WTC11 (cell line): Measurements from ENCODE around the gene MOGAT2. TPM values are rescaled to one million over a fixed set of nuclear protein-coding genes. Genes with fewer than 3 reads are reported as not detected.
"Not testable (repeated sequence)": the region's sequence is repeated elsewhere in the genome, so short reads cannot be mapped to it uniquely, and the experiment has no call there.

Experiments
- ATAC-seq: fragments of 200-7000 bp; cut with Tn5 transposase; 2 replicates; pipeline ENCODE4 v1.10.0; 2021; ENCODE audit warnings: mild to moderate bottlenecking, moderate library complexity
- CTCF ChIA-PET: fragments of 300-600 bp; sonication (Branson Sonifier 250); formaldehyde crosslinking; loops from one replicate; lab custom pipeline; 2021; ENCODE audit warnings: antibody characterized with exemption; lab: Charles Lee
- POLR2A ChIA-PET: fragments of 350-600 bp; sonication (Branson Sonifier 250); formaldehyde crosslinking; loops from one replicate; lab custom pipeline; 2021; ENCODE audit warnings: antibody characterized with exemption; lab: Charles Lee
- DNase-seq: peaks from one replicate; pipeline ENCODE4 v3.0.0; 2021; ENCODE audit warnings: low spot score
- H3K27ac Mint-ChIP-seq: 2 replicates; pipeline ENCODE4 v1.8.0; 2021; ENCODE audit warnings: mixed read lengths
- H3K27me3 Mint-ChIP-seq: 2 replicates; pipeline ENCODE4 v1.8.0; 2021; ENCODE audit warnings: low read depth, mild to moderate bottlenecking, moderate library complexity, mixed read lengths
- H3K36me3 Mint-ChIP-seq: 2 replicates; pipeline ENCODE4 v1.8.0; 2021; ENCODE audit warnings: mixed read lengths
- H3K4me1 Mint-ChIP-seq: 2 replicates; pipeline ENCODE4 v1.8.0; 2022; ENCODE audit warnings: mixed read lengths
- H3K4me3 Mint-ChIP-seq: 2 replicates; pipeline ENCODE4 v1.8.0; 2021; ENCODE audit warnings: mild to moderate bottlenecking, moderate library complexity, mixed read lengths
- H3K9me3 Mint-ChIP-seq: 2 replicates; pipeline ENCODE4 v1.8.0; 2021; ENCODE audit warnings: mixed read lengths
- ATF1 ChIP-seq: sonication (generic); formaldehyde crosslinking; IDR thresholded peaks from 2 replicates; pipeline ENCODE4 v1.8.1; 2023; ENCODE audit warnings: mild to moderate bottlenecking, moderate library complexity, missing genetic modification reagents
- CTCF ChIP-seq: fragments of 200-600 bp; IDR thresholded peaks from 2 replicates; pipeline ENCODE4 v1.8.0; 2022; ENCODE audit warnings: antibody characterized with exemption
- FOXK1 ChIP-seq: sonication (generic); formaldehyde crosslinking; IDR thresholded peaks from 2 replicates; pipeline ENCODE4 v1.8.0; 2022; ENCODE audit warnings: mild to moderate bottlenecking, moderate library complexity, missing genetic modification reagents
- FOXP1 ChIP-seq: sonication (generic); formaldehyde crosslinking; IDR thresholded peaks from 2 replicates; pipeline ENCODE4 v1.8.0; 2022; ENCODE audit warnings: missing genetic modification reagents, mild to moderate bottlenecking, moderate library complexity, borderline replicate concordance
- GABPB1 ChIP-seq: sonication (generic); formaldehyde crosslinking; IDR thresholded peaks from 2 replicates; pipeline ENCODE4 v1.8.1; 2023; ENCODE audit warnings: mild to moderate bottlenecking, missing genetic modification reagents
- JAZF1 ChIP-seq: fragments of 250-450 bp; sonication (Bioruptor Pico); IDR thresholded peaks from 2 replicates; pipeline ENCODE4 v1.9.0; 2021; ENCODE audit warnings: moderate library complexity, mild to moderate bottlenecking, inconsistent platforms
- MXD4 ChIP-seq: fragments of 250-450 bp; sonication (Bioruptor Pico); IDR thresholded peaks from 2 replicates; pipeline ENCODE4 v1.8.0; 2021; ENCODE audit warnings: mild to moderate bottlenecking, moderate library complexity, borderline replicate concordance
- OVOL2 ChIP-seq: fragments of 250-450 bp; sonication (Bioruptor Pico); IDR thresholded peaks from 2 replicates; pipeline ENCODE4 v1.9.0; 2021; ENCODE audit warnings: mild to moderate bottlenecking, borderline replicate concordance
- PREB ChIP-seq: sonication (generic); formaldehyde crosslinking; IDR thresholded peaks from 2 replicates; pipeline ENCODE4 v1.8.1; 2022; ENCODE audit warnings: mild to moderate bottlenecking, missing genetic modification reagents, moderate library complexity, borderline replicate concordance
- RELA ChIP-seq: sonication (generic); formaldehyde crosslinking; IDR thresholded peaks from 2 replicates; pipeline ENCODE4 v1.8.1; 2022; ENCODE audit warnings: missing genetic modification reagents, mild to moderate bottlenecking, borderline replicate concordance
- SMAD4 ChIP-seq: sonication (generic); formaldehyde crosslinking; IDR thresholded peaks from 2 replicates; pipeline ENCODE4 v1.8.0; 2022; ENCODE audit warnings: mild to moderate bottlenecking, missing genetic modification reagents
- USF1 ChIP-seq: sonication (generic); formaldehyde crosslinking; IDR thresholded peaks from 2 replicates; pipeline ENCODE4 v1.8.0; 2022; ENCODE audit warnings: mild to moderate bottlenecking, missing genetic modification reagents
- USF2 ChIP-seq: sonication (generic); formaldehyde crosslinking; IDR thresholded peaks from 2 replicates; pipeline ENCODE4 v1.8.1; 2023; ENCODE audit warnings: mild to moderate bottlenecking, missing genetic modification reagents, moderate library complexity
- ZBTB21 ChIP-seq: sonication (generic); formaldehyde crosslinking; IDR thresholded peaks from 2 replicates; pipeline ENCODE4 v1.8.1; 2023; ENCODE audit warnings: mild to moderate bottlenecking, missing genetic modification reagents, borderline replicate concordance
- ZNF263 ChIP-seq: sonication (generic); formaldehyde crosslinking; IDR thresholded peaks from 2 replicates; pipeline ENCODE4 v1.8.1; 2022; ENCODE audit warnings: low read depth, mild to moderate bottlenecking, moderate library complexity, missing genetic modification reagents
- ZNF317 ChIP-seq: sonication (generic); formaldehyde crosslinking; IDR thresholded peaks from 2 replicates; pipeline ENCODE4 v1.8.1; 2023; ENCODE audit warnings: low read depth, mild to moderate bottlenecking, moderate library complexity, missing genetic modification reagents, borderline replicate concordance
- ZNF396 ChIP-seq: fragments of 250-450 bp; sonication (Bioruptor Pico); IDR thresholded peaks from 2 replicates; pipeline ENCODE4 v1.8.0; 2021; ENCODE audit warnings: mild to moderate bottlenecking, moderate library complexity, borderline replicate concordance
- total RNA-seq: library from RNA; stranded (reverse); gene quantifications from 3 replicates; pipeline ENCODE4 v1.2.3, GENCODE V29; 2021
- TF ChIP-seq, protein P1 (sequence below): fragments of 250-450 bp; sonication (Bioruptor Pico); IDR thresholded peaks from 2 replicates; pipeline ENCODE4 v1.9.0; 2021; ENCODE audit warnings: moderate library complexity, mild to moderate bottlenecking, inconsistent platforms, borderline replicate concordance
- TF ChIP-seq, protein P2 (sequence below): fragments of 250-450 bp; sonication (Bioruptor Pico); IDR thresholded peaks from 2 replicates; pipeline ENCODE4 v1.9.0; 2021; ENCODE audit warnings: mild to moderate bottlenecking

MOGAT2 gene
- total RNA-seq, 1 experiment from 2014 or later: not detected

DNA sequence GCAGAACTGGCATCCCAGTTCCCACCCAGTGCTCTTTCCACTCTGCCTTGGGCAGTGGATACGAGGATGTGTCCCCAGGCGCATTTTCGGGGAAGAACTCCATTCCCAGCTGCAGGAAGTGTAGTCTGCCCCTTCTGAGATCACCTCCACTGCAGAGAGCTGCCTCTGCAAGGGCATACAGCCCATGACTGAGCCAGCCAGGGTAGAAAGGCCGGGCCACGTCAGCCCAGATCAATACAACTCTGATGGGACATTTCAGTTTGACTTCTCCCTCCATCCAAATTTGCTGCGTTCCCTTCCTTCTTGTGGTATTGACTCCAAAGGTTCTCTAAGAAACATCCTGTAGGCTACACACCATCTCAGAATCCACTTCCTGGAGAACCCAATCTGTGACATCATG is 19.7 kb downstream of the MOGAT2 start (continued):
- TF ChIP-seq, protein P1, sequence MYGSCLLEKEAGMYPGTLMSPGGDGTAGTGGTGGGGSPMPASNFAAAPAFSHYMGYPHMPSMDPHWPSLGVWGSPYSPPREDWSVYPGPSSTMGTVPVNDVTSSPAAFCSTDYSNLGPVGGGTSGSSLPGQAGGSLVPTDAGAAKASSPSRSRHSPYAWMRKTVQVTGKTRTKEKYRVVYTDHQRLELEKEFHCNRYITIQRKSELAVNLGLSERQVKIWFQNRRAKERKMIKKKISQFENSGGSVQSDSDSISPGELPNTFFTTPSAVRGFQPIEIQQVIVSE (CRISPR knock-in tag): no peak
- TF ChIP-seq FOXP1 (no peak), PREB (CRISPR knock-in tag) (no peak), RELA (CRISPR knock-in tag) (no peak), ZNF317 (CRISPR knock-in tag) (no peak), USF1 (no peak), JAZF1 (CRISPR knock-in tag) (no peak)
- TF ChIP-seq, protein P2, sequence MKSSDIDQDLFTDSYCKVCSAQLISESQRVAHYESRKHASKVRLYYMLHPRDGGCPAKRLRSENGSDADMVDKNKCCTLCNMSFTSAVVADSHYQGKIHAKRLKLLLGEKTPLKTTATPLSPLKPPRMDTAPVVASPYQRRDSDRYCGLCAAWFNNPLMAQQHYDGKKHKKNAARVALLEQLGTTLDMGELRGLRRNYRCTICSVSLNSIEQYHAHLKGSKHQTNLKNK (CRISPR knock-in tag): no peak

GRCh38 chr11:75740681-75741080 is 23.0 kb downstream of the MOGAT2 start:
- DNase-seq (no peak), ATAC-seq (0 out of 2 replicates have a peak, but pooled peaks have one; percentile 18)
- peaks cover 3% of the 10 kb centered on the region for H3K4me1 Mint-ChIP-seq
- peaks cover 9% of the 10 kb centered on the region for H3K27me3 Mint-ChIP-seq
- no peak overlapping the region for H3K4me3 Mint-ChIP-seq
- no peaks in the 10 kb centered on the region for H3K36me3 Mint-ChIP-seq
- ChIA-PET POLR2A (no interaction called here), CTCF (interaction anchor here (0.8 to 1.5 kb wide), 2 partner anchors 34 to 290 kb away, joined by 3 read pairs; no protein-coding TSS in a partner anchor)
- no peak overlapping the region for H3K27ac Mint-ChIP-seq
- TF ChIP-seq MXD4 (CRISPR knock-in tag): no peak
- no peak for TF ChIP-seq ATF1 (CRISPR knock-in tag)
- TF ChIP-seq ZNF396 (CRISPR knock-in tag): no peak
- peaks cover 6% of the 10 kb centered on the region for H3K9me3 Mint-ChIP-seq

GRCh38 chr11:75743159-75743558 is 25.5 kb downstream of the MOGAT2 start:
- H3K4me1 Mint-ChIP-seq, H3K27ac Mint-ChIP-seq, H3K36me3 Mint-ChIP-seq, POLR2A ChIA-PET, ATAC-seq, DNase-seq, H3K4me3 Mint-ChIP-seq: not testable (repeated sequence)
- Mint-ChIP-seq H3K9me3 (peaks cover 16% of the 10 kb centered on the region), H3K27me3 (peaks cover 26% of the 10 kb centered on the region)
- CTCF ChIA-PET: interaction anchor here (1.7 kb wide), 1 partner anchor 37 kb away, joined by 5 read pairs; no protein-coding TSS in a partner anchor

DNA sequence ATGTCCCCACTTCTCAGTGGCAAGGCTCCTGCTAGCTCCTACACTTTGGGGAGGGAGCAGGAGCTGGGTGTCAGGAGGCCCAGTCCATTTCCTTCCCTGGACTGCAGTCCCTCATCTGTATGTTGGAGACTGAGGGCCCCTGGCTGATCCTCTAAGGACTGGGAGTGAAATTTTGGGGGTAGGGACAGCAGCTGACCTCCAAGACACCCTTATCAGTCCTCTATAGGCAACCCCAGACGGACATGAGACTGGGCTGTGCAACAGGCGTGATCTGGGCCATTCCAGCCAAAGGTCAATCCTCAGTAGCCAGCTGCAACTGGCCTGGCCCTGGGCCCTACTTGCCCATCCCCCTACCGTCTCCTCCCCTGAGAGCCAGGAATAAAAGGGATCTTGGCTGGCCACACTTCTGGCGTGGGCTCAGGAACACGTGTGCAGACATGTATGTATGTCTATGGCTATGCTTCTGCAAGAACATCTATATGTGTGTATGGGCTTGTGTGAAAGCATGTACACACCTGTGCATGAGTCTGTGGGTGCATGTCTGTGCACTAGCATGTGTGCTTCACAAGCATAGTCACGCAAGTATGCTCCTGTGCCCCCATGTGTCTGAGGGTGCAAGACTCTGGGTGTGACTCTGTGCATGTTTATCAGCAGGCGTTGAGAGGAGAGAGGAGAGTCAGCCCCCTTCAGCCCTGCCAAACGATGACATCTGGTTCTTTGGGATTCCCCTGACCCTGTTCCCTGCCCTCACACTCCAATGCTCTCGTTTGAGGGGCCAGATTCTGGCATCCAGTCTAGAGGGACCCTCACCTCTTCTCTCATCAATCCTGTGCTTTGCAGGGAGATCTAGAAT is 26.3 kb downstream of the MOGAT2 start:
- peaks cover 13% of the 10 kb centered on the region for H3K36me3 Mint-ChIP-seq
- ATAC-seq: no peak
- no peak for DNase-seq

GRCh38 chr11:75745807-75746206 is 28.2 kb downstream of the MOGAT2 start:
- no peak for DNase-seq
- POLR2A ChIA-PET: no interaction called here
- peaks cover 15% of the 10 kb centered on the region for H3K9me3 Mint-ChIP-seq
- TF ChIP-seq USF2 (CRISPR knock-in tag) (no peak), PREB (CRISPR knock-in tag) (no peak), CTCF (no peak), SMAD4 (CRISPR knock-in tag) (no peak), ZNF263 (CRISPR knock-in tag) (no peak), ZBTB21 (CRISPR knock-in tag) (no peak)
- TF ChIP-seq, protein P1 (CRISPR knock-in tag): no peak

More for the DNA sequence above, 26.3 kb downstream of the MOGAT2 start:
- TF ChIP-seq FOXK1 (CRISPR knock-in tag) (no peak), GABPB1 (CRISPR knock-in tag) (peak; percentile 70), OVOL2 (CRISPR knock-in tag) (no peak)
- Mint-ChIP-seq H3K9me3 (peaks cover 17% of the 10 kb centered on the region), H3K4me1 (peaks cover 12% of the 10 kb centered on the region), H3K27me3 (peaks cover 30% of the 10 kb centered on the region), H3K4me3 (no peak overlapping the region), H3K27ac (no peak overlapping the region)
- POLR2A ChIA-PET: no interaction called here
- CTCF ChIA-PET: no interaction called here

More at GRCh38 chr11:75745807-75746206, 28.2 kb downstream of the MOGAT2 start:
- H3K36me3 Mint-ChIP-seq: peaks cover 13% of the 10 kb centered on the region
- peaks cover 12% of the 10 kb centered on the region for H3K4me1 Mint-ChIP-seq
- ATAC-seq: no peak
- H3K27me3 Mint-ChIP-seq: peaks cover 30% of the 10 kb centered on the region
- CTCF ChIA-PET: interaction anchor here (1.0 to 1.2 kb wide), 2 partner anchors 29 to 40 kb away, joined by 3 to 4 read pairs; no protein-coding TSS in a partner anchor
- H3K27ac Mint-ChIP-seq: no peak overlapping the region
- no peak overlapping the region for H3K4me3 Mint-ChIP-seq
